Ishikawa (cell line): ENCODE measurements around the gene ZRANB1.

Experiments
- CREB1 ChIP-seq: IDR thresholded peaks from 2 replicates; pipeline ENCODE4 v1.6.1; 2012; ENCODE audit warnings: low read depth
- EGR1 ChIP-seq: IDR thresholded peaks from 2 replicates; pipeline ENCODE4 v1.6.1; 2012
- EP300 ChIP-seq: IDR thresholded peaks from 2 replicates; pipeline ENCODE4 v1.6.1; 2012; ENCODE audit warnings: borderline replicate concordance
- NFIC ChIP-seq: IDR thresholded peaks from 2 replicates; pipeline ENCODE4 v1.6.1; 2012
- RAD21 ChIP-seq: IDR thresholded peaks from 2 replicates; pipeline ENCODE4 v1.6.1; 2012; ENCODE audit warnings: low read depth

DNA sequence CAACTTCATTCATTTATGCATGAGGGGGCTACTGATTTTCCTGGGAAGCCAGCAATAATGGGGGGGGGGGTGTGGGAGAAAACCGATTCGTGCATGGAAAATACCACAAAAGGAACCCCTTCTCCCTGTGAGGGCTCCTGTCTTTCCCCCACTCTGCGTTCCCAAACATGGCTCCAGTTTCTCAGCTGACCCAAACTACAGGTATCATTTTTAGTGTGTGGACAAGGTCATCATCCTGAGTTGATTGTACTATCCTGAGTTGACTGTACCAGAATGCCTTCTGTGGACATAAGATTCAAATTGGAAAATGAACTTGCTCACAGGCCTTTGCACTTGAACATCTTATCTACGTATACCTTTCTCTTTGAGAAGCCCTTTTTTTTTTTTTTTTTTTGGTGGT is 49.9 kb downstream of the ZRANB1 start:
- TF ChIP-seq NFIC (no peak), CREB1 (no peak), RAD21 (no peak), EGR1 (no peak), EP300 (no peak)
